Activated CD8-positive, alpha-beta T cell treated with anti-CD3 and anti-CD28 coated beads for 36 hours (primary cell): Measurements from ENCODE around the gene CTNNA3. TPM values are rescaled to one million over a fixed set of nuclear protein-coding genes. Genes with fewer than 3 reads are reported as not detected.

Experiments used
- ATAC-seq: fragments of 200-7000 bp; cut with Tn5 transposase; one replicate; pipeline ENCODE4 v1.10.0; 2021; ENCODE audit warnings: mild to moderate bottlenecking, moderate library complexity
- CTCF ChIA-PET: fragments of 350-600 bp; sonication (Branson Sonifier 250); formaldehyde crosslinking; loops from one replicate; lab custom pipeline; 2021; ENCODE audit warnings: antibody characterized with exemption; lab: Charles Lee
- POLR2A ChIA-PET: fragments of 350-600 bp; sonication (Branson Sonifier 250); formaldehyde crosslinking; loops from one replicate; lab custom pipeline; 2021; ENCODE audit warnings: antibody characterized with exemption; lab: Charles Lee
- DNase-seq: peaks from one replicate; pipeline ENCODE4 v3.0.0-alpha.2; 2020
- H3K27ac Mint-ChIP-seq: one replicate; pipeline ENCODE4 v1.8.0; 2021; ENCODE audit warnings: mild to moderate bottlenecking, mixed read lengths
- H3K27me3 Mint-ChIP-seq: one replicate; pipeline ENCODE4 v1.8.0; 2021; ENCODE audit warnings: mixed read lengths
- H3K36me3 Mint-ChIP-seq: one replicate; pipeline ENCODE4 v1.8.0; 2021; ENCODE audit warnings: low read depth, mixed read lengths
- H3K4me1 Mint-ChIP-seq: one replicate; pipeline ENCODE4 v1.8.0; 2021; ENCODE audit warnings: low read depth, mixed read lengths
- H3K4me3 Mint-ChIP-seq: one replicate; pipeline ENCODE4 v1.8.0; 2021; ENCODE audit warnings: mild to moderate bottlenecking, moderate library complexity, mixed read lengths
- H3K9me3 Mint-ChIP-seq: one replicate; pipeline ENCODE4 v1.8.0; 2021; ENCODE audit warnings: mixed read lengths
- intact Hi-C: fragments of 100-400 bp; cut with micrococcal nuclease; formaldehyde crosslinking; loops from one replicate; pipeline ENCODE4 v1.10.0; 2022
- total RNA-seq, 2 experiments: library from RNA; stranded (reverse); gene quantifications; one replicate each; pipeline ENCODE4 v1.2.3, GENCODE V29; 2021
- TF ChIP-seq, protein P1 (sequence below): fragments of 200-600 bp; IDR thresholded peaks from one replicate; pipeline ENCODE4 v1.8.0; 2022; ENCODE audit warnings: antibody characterized with exemption, mild to moderate bottlenecking

The CTNNA3 gene
- total RNA-seq, 2 experiments from 2014 or later: not detected

DNA sequence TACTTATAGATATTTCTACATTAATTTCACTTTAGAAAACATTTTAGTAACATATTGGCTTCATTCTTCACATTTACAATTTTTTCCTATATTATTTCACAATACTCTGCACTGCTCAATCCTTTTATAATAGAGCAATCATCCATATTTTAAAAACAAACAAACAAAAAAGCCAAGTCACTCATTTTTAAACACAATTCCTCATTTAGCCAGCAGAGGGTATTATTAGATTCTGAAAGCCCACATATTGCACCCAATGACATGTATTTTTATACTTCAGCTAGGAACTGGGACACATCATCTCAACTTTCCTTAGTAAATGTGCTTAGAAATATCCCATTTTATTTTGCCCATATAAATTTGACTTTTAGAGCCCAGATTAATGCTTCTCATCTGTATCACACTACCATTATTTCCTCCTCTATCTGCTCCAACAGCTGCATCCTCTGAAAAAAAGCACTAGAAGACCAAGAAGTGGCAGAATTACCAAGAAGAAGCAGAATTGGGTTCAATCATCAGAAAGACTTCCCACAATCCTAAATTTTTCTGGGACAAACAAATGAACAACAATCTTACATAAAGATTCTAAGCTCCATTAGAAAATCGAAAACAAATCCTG, 29.5 kb downstream of the CTNNA3 start:
- Mint-ChIP-seq H3K27ac (no peak overlapping the region), H3K9me3 (no peaks in the 10 kb centered on the region), H3K4me1 (no peaks in the 10 kb centered on the region), H3K27me3 (peaks cover 11% of the 10 kb centered on the region), H3K4me3 (no peak overlapping the region), H3K36me3 (no peaks in the 10 kb centered on the region)
- intact Hi-C loops: loop anchor here (5.0 kb wide), 1 partner anchor 116 kb away; no protein-coding TSS in a partner anchor
- CTCF ChIA-PET: interaction anchor here (0.7 to 7.3 kb wide), 9 partner anchors 31 to 189 kb away, joined by 3 to 73 read pairs (median 4); no protein-coding TSS in a partner anchor
- TF ChIP-seq, protein P1, sequence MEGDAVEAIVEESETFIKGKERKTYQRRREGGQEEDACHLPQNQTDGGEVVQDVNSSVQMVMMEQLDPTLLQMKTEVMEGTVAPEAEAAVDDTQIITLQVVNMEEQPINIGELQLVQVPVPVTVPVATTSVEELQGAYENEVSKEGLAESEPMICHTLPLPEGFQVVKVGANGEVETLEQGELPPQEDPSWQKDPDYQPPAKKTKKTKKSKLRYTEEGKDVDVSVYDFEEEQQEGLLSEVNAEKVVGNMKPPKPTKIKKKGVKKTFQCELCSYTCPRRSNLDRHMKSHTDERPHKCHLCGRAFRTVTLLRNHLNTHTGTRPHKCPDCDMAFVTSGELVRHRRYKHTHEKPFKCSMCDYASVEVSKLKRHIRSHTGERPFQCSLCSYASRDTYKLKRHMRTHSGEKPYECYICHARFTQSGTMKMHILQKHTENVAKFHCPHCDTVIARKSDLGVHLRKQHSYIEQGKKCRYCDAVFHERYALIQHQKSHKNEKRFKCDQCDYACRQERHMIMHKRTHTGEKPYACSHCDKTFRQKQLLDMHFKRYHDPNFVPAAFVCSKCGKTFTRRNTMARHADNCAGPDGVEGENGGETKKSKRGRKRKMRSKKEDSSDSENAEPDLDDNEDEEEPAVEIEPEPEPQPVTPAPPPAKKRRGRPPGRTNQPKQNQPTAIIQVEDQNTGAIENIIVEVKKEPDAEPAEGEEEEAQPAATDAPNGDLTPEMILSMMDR: peak; percentile 66
- POLR2A ChIA-PET: no interaction called here
- ATAC-seq (no peak), DNase-seq (no peak)

DNA sequence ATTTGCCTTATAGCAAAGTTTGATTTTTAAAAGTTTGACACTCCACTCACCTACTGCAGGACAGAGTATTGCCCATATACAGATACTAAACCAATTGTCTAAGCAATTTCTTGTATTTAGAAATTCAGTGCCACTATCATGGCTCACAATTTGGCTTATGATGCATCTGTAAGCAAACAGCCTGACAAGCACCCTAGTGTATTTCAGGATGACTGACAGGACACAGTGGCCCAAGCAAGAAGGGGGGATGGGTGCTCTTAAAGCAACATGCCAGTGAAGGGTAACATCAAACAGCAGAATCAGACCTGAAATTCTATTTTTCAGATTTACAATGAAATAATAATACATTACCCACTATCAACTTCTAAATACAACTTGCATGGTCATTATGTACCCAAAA, 30.5 kb downstream of the CTNNA3 start:
- POLR2A ChIA-PET: no interaction called here
- intact Hi-C loops: loop anchor here (5.0 kb wide), 1 partner anchor 117 kb away; no protein-coding TSS in a partner anchor
- H3K36me3 Mint-ChIP-seq: no peaks in the 10 kb centered on the region

DNA sequence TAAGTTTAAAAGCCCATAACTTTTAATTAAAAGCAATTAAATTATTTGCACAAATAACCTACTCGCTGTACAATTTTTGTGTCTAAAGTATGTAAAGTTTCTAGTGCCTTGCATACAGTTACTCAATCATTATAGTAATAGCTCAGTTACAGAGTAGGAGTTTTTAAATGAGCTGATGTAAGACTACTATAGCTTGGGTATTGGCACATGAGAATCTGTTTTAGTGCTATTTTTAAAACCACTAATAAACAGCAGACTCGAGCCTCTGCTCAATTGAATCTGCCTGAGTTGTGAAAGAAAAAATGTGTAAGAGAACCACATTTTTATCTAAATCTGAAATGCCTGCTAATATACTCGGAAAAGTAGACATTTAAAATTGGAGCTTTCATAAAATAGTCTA, 31.1 kb downstream of the CTNNA3 start:
- DNase-seq (no peak), ATAC-seq (no peak)
- TF ChIP-seq, protein P1: no peak
- H3K9me3 Mint-ChIP-seq: no peaks in the 10 kb centered on the region
- ChIA-PET CTCF (interaction anchor here (1.2 to 7.3 kb wide), 4 partner anchors 30 to 117 kb away, joined by 3 to 73 read pairs (median 9); no protein-coding TSS in a partner anchor), POLR2A (no interaction called here)
- H3K4me1 Mint-ChIP-seq: no peaks in the 10 kb centered on the region
- H3K27me3 Mint-ChIP-seq: peaks cover 13% of the 10 kb centered on the region
- intact Hi-C loops: loop anchor here (5.0 kb wide), 1 partner anchor 117 kb away; no protein-coding TSS in a partner anchor
- no peaks in the 10 kb centered on the region for H3K36me3 Mint-ChIP-seq
- H3K4me3 Mint-ChIP-seq: no peak overlapping the region
- H3K27ac Mint-ChIP-seq: no peak overlapping the region

More for the DNA sequence above, 30.5 kb downstream of the CTNNA3 start:
- Mint-ChIP-seq H3K9me3 (no peaks in the 10 kb centered on the region), H3K4me3 (no peak overlapping the region), H3K27me3 (peaks cover 11% of the 10 kb centered on the region), H3K4me1 (no peaks in the 10 kb centered on the region), H3K27ac (no peak overlapping the region)
- TF ChIP-seq, protein P1: no peak
- ATAC-seq: no peak
- CTCF ChIA-PET: interaction anchor here (1.2 to 7.3 kb wide), 5 partner anchors 32 to 136 kb away, joined by 3 to 73 read pairs (median 9); no protein-coding TSS in a partner anchor
- DNase-seq: no peak

DNA sequence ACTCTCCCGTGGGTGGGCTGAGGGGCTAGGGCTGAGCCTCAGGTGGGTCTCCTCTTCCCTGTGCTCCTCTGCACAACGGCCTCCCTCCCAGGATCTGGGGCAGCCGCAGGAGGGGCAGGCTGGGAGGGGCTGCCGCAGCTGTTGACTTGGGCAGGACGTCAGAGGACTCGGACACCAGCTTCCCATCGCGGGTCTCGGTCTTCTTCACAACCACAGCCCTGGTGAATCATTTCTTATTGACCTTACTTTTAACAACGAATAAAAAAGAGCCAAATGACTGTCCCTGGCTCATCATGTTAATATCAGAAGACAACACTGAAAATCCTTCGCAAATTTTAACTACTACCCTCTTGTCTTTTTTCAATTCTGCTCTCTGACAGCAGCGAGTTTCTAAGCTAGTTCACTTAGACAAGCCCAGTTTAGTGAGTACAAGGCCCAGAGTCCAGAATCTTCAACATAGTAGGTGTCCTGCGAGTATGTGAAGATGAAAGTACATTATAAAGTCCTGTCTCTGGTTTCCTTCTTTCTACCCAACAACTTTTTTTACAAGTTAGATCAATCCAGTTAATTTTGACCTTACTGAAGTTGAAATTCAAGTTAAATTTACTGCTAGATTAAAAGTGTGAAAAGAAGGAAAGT, 32.4 kb downstream of the CTNNA3 start:
- Mint-ChIP-seq H3K4me1 (no peaks in the 10 kb centered on the region), H3K27me3 (peaks cover 9% of the 10 kb centered on the region), H3K9me3 (no peaks in the 10 kb centered on the region), H3K27ac (no peak overlapping the region), H3K4me3 (no peak overlapping the region), H3K36me3 (no peaks in the 10 kb centered on the region)
- ChIA-PET POLR2A (interaction anchor here (1.4 kb wide), 1 partner anchor 116 kb away, joined by 3 read pairs; no protein-coding TSS in a partner anchor), CTCF (interaction anchor here (2.1 to 7.3 kb wide), 2 partner anchors 116 to 494 kb away, joined by 4 to 73 read pairs; no protein-coding TSS in a partner anchor)
- ATAC-seq: no peak
- DNase-seq: no peak
- TF ChIP-seq, protein P1: no peak
- intact Hi-C loops: no loop called here
